GM18519 (cell line): ENCODE measurements around the gene PLXDC2.
"Not testable (repeated sequence)": the region's sequence is repeated elsewhere in the genome, so short reads cannot be mapped to it uniquely, and the experiment has no call there.

ENCODE experiments used
- ATAC-seq: cut with Tn5 transposase; IDR thresholded peaks from one replicate; pipeline ENCODE4 v1.9.1; 2021; ENCODE audit warnings: mild to moderate bottlenecking, moderate library complexity; ENCODE audit not compliant: unreplicated experiment, low FRiP score

The PLXDC2 gene

GRCh38 chr10:20007426-20007825 is 191.2 kb downstream of the PLXDC2 start:
- ATAC-seq, result no peak

- no peak for ATAC-seq
These were observed 197.9 kb downstream of the PLXDC2 start for GRCh38 chr10:20013991-20014750.

- no peak for ATAC-seq
These were observed 201.7 kb downstream of the PLXDC2 start for GRCh38 chr10:20017961-20018360.

GRCh38 chr10:20020677-20021076 is 204.4 kb downstream of the PLXDC2 start:
- ATAC-seq, result no peak

- no peak for ATAC-seq
These were observed 213.3 kb downstream of the PLXDC2 start for GRCh38 chr10:20029523-20029922.

GRCh38 chr10:20033476-20033875 is 217.2 kb downstream of the PLXDC2 start:
- no peak for ATAC-seq

GRCh38 chr10:20034732-20035131 is 218.5 kb downstream of the PLXDC2 start:
- ATAC-seq, result no peak

GRCh38 chr10:20040012-20040411 is 223.8 kb downstream of the PLXDC2 start:
- no peak for ATAC-seq

GRCh38 chr10:20041931-20042330 is 225.7 kb downstream of the PLXDC2 start:
- no peak for ATAC-seq

GRCh38 chr10:20045100-20045499 is 228.9 kb downstream of the PLXDC2 start:
- not testable (repeated sequence) for ATAC-seq

GRCh38 chr10:20048161-20048560 is 231.9 kb downstream of the PLXDC2 start:
- ATAC-seq, result no peak

- ATAC-seq, result no peak
These were observed 241.9 kb downstream of the PLXDC2 start for GRCh38 chr10:20058135-20058534.

- no peak for ATAC-seq
These were observed 243.0 kb downstream of the PLXDC2 start for GRCh38 chr10:20059084-20059835.

- ATAC-seq, result no peak
These were observed 249.6 kb downstream of the PLXDC2 start for GRCh38 chr10:20065814-20066213.

- ATAC-seq, result no peak
These were observed 256.9 kb downstream of the PLXDC2 start for GRCh38 chr10:20073167-20073566.

GRCh38 chr10:20075713-20076112 is 259.5 kb downstream of the PLXDC2 start:
- ATAC-seq, result no peak

GRCh38 chr10:20084451-20084850 is 268.2 kb downstream of the PLXDC2 start:
- no peak for ATAC-seq

- ATAC-seq, result no peak
These were observed 268.9 kb downstream of the PLXDC2 start for GRCh38 chr10:20085115-20085514.

- ATAC-seq, result no peak
These were observed 271.1 kb downstream of the PLXDC2 start for GRCh38 chr10:20087353-20087752.

- no peak for ATAC-seq
These were observed 271.9 kb downstream of the PLXDC2 start for GRCh38 chr10:20088061-20088701.

- no peak for ATAC-seq
These were observed 273.6 kb downstream of the PLXDC2 start for GRCh38 chr10:20089879-20090278.
